K562 treated with DMSO at 1 percent for 24 hours (cell line): ENCODE data around the gene TRIM10. TPM values are rescaled to one million over a fixed set of nuclear protein-coding genes. Genes with fewer than 3 reads are reported as not detected.

Experiments
- total RNA-seq: library from RNA; unstranded; fragments of 300-600 nt; gene quantifications from 2 replicates; pipeline ENCODE4 v1.2.3, GENCODE V29; 2022; ENCODE audit warnings: low read depth; ENCODE audit not compliant: insufficient read depth

TRIM10 gene, protein sequence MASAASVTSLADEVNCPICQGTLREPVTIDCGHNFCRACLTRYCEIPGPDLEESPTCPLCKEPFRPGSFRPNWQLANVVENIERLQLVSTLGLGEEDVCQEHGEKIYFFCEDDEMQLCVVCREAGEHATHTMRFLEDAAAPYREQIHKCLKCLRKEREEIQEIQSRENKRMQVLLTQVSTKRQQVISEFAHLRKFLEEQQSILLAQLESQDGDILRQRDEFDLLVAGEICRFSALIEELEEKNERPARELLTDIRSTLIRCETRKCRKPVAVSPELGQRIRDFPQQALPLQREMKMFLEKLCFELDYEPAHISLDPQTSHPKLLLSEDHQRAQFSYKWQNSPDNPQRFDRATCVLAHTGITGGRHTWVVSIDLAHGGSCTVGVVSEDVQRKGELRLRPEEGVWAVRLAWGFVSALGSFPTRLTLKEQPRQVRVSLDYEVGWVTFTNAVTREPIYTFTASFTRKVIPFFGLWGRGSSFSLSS
- total RNA-seq: 0.39 TPM in 1 of 2 replicates, not detected in the other

DNA sequence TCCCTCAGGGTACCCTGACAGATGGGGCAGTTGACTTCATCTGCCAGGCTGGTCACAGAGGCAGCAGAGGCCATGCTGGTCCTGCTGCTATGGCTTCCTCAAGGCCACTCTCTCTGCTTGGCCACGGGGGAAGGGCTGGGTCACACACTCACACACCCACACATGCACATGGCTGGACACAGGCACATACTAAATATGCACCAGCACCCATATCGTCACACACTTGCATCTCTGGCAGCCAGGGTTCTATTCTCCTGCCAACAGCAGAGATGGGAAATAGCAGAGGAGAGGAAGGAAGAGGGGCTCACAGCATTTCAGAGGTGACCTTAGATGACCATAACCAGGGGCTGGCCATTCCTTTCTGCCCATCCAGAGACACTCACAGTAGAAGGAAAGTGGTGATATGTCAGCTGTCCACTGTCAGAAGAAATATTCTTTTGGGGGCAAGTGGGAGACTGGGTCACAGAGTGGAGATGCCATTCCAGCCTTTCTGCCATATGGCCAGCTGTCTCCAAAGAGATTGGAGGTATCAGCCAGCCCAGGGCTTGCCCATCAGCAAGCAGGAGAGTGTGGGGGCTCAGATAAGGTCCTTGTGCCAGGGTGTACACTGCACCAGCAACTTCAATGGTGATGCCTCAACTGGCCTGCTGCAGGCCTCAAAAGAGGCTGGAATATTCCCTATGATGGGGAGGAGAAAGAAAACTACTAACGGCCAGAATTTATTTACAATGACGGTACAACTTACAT is at the start of gene TRIM10:
TSS of gene TRIM10 (minus strand) at position 427 of the 747 bp plus-strand sequence. CDS start at position 74, 353 bp downstream.

DNA sequence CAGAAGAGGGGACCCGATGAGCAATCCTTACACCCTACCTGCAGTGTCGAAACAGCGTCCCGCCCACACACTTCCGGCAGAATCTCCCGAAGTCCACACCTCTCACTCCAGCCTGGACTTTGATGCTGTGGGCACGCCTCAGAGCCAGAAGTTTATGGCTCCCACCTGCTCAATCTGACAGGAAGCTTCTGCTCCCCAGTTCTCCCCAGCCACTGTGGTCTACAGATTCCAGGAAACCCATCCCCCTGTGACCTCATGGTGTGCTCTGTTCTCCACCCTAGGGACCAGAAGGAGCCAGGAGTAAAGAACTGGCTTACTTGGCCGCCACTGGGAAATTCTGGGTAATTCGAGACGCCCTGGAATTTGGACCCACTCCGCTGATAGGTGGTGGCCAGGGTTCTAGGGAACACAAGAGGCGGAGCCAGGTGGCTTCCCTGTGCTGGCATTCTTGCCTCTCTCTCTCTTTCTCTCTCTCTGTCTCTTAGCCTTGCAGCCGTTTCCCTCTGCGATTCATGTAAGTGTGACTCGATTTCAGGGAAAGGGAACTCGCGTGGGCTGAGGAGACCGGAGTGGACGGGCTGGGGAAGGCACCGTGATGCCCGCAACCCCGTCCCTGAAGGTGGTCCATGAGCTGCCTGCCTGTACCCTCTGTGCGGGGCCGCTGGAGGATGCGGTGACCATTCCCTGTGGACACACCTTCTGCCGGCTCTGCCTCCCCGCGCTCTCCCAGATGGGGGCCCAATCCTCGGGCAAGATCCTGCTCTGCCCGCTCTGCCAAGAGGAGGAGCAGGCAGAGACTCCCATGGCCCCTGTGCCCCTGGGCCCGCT is 2.3 kb upstream of the TRIM10 start, which contains the start of gene TRIM15:
TSS of gene TRIM15 (plus strand) at position 457 of the 828 bp plus-strand sequence. CDS start at position 596, 139 bp downstream.

DNA sequence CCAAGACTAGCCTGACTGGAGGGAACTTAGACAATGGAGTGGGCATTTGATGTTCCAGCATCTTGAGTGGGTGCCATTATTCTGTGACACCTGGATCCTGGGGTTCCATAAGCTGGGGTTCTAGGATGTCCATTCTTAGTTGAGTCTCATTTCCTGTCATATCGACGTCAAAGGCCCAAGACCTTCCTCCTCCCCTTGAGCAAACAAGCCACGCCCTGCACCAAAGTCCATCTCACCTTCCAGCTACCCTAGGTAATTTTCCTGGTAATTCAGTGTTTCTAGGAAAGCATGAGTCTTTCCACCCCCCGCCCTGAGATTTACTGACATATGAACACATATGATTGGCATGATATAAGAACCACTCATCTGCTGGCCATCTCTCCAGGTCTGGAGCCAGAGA is 25.3 kb downstream of the TRIM10 start, which contains the start of gene TRIM40:
TSS of gene TRIM40 (plus strand) at position 384 of the 400 bp plus-strand sequence. CDS start 897 bp downstream, outside the sequence.

DNA sequence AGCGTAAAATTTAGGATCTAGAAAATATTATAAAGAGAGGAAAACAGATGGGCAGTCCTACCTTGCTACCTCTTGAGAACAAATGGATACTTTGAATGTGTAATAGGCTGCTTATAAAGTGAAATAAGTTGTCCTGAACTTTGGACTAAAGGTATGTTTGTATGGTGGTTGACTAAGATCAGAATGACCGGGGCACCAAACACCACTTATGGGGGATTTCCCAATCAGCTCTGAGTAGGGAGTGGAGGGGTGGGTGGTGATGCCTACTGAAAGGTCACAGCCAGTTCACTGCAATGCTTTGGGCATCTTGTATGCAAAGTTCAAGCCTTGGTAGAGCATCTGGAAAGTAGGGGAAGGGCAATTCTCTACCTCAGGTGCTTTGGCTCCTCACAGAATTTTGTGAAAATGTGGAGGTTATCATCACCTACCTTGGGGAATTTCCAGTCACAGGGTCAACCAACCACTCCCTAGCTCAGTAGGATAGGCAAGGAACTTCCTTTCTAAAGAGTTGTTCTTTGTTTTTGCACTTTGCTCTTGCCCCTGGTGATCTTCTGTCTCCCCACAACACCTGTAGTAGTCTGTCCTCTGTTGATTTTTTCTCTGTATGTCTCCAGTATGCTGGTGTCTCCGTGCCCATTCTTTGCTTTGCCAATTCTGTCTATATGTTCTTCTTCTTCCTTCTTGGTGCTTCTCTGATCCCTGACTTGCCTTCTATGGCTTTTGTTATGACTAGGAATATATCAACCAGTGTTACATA is 47.8 kb downstream of the TRIM10 start, which contains the start of gene TRIM31:
TSS of gene TRIM31 (minus strand) at position 88 of the 757 bp plus-strand sequence. CDS start 285 bp downstream, outside the sequence.

Other genes with a start within 250 kb of the TRIM10 start
- gene HLA-A, start 218.7 kb downstream of the TRIM10 start, total RNA-seq: 0.29 TPM in 1 of 2 replicates, not detected in the other
- 75.5 and 77.3 TPM in 2 replicates for gene POLR1H, start 99.9 kb downstream of the TRIM10 start, total RNA-seq
- 52.1 and 57.9 TPM in 2 replicates for gene PPP1R11, start 94.0 kb downstream of the TRIM10 start, total RNA-seq
- gene RNF39, start 85.4 kb downstream of the TRIM10 start, total RNA-seq: 4.1 TPM in 2 replicates
- not detected in 2 replicates for gene TRIM31, start 48.1 kb downstream of the TRIM10 start, total RNA-seq
- not detected in 2 replicates for gene TRIM40, start 25.1 kb downstream of the TRIM10 start, total RNA-seq
- 0.38 TPM in 2 replicates for gene TRIM15, start 2.3 kb upstream of the TRIM10 start, total RNA-seq
- 13.6 and 14.5 TPM in 2 replicates for gene TRIM26, start 52.2 kb upstream of the TRIM10 start, total RNA-seq
- gene TRIM39, start 165.7 kb upstream of the TRIM10 start, total RNA-seq: 12.0 and 12.8 TPM in 2 replicates
- 245 and 290 TPM in 2 replicates for gene RPP21, start 183.9 kb upstream of the TRIM10 start, total RNA-seq